Non-pigmented ciliary epithelial cell (primary cell): Measurements from ENCODE around the gene PDE4D.

ENCODE experiments used
- DNase-seq: peaks from one replicate; pipeline ENCODE4 v3.0.0-alpha.2; 2010; ENCODE audit warnings: low read depth

Gene PDE4D

DNA sequence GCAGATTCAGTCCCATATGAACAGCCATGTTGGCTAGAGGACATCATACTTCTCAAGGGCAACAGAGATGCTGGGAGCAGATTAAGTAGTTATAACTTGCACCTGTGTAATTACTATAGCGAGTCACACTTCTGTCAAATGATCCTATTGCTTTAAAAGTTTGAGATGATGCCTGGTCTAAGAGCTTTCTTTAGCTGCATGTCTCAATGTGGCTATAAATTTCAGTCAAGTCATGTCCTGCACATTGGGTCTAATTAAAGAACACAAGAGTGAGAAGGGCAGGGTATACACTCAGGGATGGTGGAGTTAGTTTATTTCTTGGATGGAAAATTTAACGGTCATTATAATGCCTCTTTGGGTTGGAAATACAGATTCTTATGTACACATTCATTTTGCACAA is 753.4 kb downstream of the PDE4D start:
- DNase-seq, result no peak

DNA sequence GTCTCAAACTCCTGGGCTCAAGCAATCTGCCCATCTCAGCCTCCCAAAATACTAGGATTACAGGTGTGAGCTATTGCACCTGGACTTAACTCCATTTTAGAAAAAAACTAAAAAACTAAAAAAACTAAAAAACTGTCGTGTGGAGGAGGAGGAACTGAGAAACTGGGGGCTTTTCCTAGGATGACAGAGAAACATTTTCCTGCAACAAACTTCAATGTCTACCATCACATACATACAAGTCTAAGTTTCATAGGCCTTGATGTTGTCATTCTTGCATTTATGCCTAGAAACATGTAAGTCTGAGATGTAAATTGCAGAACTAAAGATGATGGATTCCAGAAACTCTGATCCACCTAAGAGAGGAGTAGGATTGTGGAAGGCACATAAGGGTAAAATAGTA is 753.8 kb downstream of the PDE4D start:
- DNase-seq, result no peak

DNA sequence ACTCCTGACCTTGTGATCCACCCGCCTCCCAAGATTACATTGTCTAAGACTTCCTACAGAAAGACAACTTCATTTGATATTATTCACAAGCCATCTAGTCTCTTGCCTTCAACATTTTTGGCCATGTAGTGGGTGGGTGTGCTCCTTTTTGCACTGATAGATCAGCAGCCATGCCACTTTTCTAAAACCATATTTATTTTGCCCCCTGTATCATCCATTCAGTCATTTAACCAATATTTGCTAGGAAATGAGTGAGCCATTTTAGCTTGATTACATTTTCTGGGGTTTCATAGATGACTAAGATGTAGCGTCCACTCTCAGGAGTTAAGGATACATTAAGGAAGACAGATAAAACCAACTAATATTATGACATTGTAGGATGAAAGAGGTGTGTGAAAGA is 755.0 kb downstream of the PDE4D start:
- DNase-seq, result no peak

DNA sequence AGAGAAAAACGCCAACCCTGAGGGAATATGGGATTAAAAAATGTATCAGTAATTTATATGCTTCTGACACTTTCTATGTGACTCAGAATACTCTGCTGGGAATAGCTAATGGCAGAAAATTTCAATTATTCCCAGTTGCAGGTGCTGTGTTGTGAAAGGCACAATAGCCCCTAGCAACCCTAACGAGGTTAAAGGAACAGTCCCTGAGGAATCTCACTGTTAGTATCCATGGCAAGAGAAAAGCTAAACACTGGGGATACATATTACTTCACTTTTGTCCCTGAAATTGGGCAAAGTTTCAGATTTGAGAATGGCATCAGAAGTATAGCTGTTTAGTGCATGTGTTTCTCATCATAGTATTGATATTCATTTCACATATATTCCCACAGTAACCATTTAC is 755.7 kb downstream of the PDE4D start:
- DNase-seq, result no peak

DNA sequence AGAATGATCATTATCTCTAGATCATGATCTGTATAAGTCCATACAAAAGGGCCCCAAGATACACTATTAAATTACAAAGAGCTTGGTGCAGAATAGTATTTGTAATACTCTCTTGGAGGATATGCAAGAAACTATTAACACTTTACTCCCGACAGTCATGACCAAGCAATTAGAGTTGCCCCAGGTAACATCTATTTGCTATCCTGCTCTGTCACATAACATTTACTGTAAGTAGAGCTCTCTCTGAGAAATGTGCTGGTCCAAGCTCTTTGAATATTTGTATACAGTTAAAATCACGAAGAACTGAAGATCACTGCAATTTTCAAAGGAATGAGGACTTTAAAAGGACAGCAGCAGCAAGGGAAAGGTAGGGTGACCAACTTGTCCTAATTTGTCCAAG is 757.0 kb downstream of the PDE4D start:
- DNase-seq, result no peak

DNA sequence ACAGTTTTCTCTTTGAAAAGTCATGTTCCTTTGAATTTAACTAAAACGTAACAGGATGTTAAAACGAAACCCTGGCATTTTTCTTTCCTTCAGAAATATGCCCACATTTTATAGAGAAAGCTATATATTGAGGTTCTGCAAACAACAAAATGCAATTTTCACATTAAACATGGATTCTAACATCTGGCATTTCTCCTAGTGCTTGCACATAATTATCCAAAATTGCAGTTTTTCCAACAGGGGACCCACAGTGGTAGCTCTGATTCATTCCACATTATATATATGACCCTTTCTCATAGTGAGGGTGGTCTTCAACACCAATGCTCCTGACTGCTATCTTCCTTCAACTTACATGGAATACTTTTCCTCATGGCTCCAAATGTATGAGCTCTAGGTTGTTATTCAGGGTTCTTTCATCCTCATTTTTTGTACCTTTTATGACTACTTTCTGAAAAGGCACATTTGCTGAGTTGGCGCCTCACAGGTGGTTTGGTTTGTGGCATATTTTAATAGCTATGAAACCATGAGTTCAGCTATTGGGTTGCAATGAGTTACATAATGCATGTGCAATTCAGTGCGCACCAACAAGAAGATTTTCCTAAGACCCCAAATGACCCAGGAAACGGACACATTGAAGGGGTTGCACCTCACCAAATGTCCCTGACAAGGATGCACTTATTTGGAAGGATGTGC is 758.9 kb downstream of the PDE4D start:
- no peak for DNase-seq

DNA sequence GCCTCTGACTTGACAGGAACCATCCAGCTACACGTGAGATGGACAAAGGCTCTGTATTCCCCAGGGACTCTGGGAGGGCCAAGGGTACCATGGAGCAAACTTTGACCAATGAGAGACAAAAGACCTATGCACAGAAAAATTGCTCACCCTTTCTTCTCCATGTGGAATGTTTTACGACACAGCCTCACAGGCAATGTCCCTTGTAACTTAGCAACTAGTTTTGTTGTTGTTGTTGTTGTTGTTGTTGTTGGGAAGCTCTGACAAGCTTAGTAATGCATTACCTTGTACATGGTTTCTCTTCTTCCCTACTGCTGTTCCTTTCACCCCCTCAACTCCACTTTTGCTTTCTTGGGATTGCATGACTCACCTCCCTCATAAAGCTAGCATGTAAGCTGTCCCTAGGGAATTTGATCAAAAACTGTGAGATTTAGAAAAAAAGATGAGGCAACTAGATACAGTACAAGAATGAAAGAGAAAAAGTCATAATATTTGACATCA is 759.7 kb downstream of the PDE4D start:
- DNase-seq, result no peak

DNA sequence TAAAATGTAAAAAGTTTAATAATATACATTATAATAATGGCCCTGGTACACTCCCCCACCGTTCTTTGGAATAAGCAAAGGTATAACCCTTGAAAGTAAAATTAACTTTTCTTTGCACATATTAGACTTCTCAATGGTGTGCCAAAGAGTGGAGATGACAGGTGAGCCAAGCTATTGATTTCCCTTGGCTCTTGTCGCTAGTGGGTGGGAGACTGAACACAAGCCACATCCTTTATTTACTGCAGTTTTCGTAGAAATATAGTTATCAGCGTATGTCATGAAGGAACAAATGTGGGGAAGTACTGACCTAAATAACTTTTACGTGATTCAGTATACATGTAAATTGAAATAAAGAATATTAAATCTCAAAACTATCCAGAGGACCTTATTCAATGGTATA is 761.4 kb downstream of the PDE4D start:
- DNase-seq, result no peak

DNA sequence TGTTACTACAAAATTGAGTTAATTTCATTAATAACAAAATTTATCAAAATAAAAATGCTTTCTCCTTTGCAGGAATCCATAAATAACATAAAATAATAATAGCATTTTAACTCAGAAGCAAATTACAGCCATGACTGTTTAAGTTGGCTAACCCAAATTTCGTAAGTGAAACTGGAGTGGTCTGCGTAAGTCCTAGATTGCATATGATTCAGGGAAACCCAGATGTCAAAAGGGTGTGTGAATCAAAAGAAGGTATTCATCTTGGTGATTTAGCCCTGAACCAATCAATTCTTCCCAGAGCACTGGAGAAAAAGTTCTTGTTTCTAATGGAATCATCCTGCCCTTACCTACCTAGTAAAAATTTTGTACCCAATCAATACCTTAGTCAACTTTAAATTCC is 763.1 kb downstream of the PDE4D start:
- no peak for DNase-seq

DNA sequence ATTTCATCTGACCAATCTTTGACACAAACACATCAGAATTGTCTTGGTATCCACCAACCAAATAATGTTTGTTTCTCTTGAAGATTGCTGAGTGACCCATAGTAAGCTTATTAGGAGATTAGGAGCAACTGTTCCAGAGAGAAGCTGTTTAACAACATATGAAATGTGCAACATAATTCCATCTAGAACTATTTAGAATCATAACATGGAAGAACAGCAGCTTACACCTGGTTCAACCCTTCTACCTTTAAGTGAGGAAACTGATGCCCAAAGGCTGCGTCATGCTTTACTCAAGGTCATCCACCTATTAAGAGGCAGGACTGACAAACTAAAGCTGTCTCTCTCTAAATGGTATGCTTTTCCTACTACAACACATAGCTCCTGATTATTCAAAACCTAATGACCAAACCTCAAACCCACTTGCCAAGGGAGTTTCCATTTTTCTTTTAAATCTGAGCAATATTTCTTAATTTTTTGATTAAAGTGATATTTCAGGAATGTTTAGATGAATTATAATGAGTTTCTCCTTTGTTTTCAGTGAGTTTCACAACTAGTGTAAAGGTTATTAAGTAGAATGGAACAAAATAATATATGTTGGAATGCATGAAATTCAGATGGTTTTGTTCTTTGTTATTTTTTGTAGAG is 764.8 kb downstream of the PDE4D start:
- no peak for DNase-seq

DNA sequence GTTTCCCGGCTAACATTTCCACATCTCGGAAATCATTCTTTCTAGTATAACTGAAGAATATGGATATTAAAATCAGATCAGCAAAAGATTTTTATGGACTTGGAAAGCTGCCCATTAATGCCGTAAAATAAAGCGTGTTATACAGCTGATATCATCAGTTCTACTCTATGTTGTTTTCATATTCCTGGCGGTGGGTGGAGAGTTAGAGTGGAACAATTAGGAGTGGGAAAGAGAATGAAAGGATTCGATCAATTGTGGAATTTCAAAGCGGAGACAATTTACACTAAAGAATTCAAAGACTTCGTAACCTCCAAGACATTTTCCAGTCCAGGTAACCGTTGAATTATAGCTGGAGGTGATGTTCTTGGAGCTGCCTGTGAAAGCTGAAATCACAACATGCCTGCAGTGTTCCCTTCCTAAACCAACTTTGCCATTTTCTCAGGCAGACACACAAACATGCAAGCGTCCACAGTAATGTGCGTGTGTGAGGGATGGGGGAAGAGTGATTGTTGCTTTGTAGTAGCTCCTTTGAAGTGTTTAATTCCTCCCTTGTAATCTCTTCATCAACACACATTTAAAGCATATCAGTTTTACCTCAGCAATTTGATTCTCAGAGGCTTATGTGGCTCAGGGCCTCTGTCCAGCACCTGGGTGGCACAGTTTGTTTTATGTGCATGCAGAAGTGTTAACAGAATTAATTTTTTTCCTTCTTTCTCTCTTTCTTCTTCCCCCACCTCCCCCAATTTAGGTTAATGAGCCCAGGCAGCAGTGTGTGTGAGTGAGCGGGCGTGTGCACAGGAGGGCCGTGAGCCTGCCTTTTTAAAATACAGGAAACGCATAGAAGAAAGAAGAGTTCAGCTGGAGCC is 766.6 kb downstream of the PDE4D start:
- DNase-seq, result no peak

DNA sequence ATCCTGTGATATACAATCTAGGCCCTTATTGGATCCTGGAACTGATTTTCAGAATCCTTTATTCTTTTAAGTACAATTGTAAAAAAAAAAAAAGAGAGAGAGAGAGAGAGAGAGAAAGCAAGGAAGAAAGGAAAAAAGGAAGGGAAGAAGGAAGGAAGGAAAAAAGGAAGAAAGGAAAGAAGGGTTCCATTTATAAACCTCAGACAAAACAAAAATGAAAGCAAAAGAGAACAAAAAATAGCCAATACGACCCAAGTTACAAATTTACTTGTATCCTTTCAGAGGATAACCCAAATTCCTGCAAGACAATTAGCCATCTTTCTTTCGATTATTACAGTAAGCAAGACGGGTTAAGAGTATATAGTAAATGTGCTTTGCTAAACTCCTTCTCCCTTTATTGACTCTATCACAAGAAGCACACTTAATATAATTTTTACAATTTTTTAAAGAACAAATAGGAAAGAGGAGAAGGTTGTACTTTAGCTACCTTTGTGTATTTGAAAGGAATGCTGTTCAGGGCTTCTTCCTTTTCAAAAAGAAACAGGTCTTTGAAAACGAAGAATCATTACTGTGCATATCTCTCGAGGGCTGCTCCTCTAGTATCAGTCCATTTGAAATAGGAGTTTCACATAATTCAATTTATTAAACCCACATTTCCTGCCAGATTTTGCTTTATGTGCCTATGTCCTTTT is 767.4 kb downstream of the PDE4D start:
- DNase-seq, result no peak

DNA sequence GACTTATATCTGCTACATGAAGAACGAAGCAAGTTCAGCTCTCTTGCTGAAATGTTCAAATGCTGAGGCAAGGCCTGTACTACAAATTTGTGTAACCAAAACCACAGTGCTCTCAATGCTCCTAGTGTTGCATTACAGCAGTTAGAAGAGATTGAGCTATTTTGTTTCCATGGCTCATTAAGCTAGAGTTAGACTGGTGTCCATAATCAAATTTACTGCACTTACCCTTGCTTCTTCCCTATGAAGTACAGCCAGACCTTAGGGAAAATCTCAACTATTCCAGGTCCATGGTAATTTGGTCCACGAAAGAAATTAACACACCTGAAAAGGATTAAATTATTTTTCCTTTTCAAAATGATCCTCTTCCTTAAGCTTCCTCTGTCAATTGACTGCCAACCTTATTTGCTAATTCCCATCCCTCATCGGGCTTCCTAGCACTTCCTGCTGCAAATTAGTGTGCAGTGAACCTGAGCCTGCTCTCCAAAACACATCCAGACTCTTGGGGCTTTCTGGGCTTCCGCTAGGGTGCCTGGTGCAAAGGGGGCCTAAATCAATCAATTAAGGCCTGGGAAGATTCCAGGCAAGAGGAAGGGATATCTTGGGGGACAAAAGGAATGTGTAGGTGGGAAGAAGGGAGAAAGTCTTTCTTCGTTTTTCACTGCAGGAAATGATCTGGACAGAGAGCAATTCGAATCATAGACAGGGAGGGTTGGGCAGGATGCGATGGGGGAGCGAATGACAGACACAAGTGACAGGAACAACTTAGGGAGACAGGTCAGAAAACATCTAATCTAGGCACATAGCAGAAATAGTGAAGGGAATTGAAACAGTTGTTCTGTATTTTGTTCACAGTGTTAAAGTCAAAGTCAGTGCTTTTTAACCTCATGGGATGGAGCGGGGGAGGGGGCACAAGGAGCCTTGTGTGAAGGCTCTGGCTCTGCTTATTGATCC is 768.2 kb downstream of the PDE4D start:
- DNase-seq, result no peak

DNA sequence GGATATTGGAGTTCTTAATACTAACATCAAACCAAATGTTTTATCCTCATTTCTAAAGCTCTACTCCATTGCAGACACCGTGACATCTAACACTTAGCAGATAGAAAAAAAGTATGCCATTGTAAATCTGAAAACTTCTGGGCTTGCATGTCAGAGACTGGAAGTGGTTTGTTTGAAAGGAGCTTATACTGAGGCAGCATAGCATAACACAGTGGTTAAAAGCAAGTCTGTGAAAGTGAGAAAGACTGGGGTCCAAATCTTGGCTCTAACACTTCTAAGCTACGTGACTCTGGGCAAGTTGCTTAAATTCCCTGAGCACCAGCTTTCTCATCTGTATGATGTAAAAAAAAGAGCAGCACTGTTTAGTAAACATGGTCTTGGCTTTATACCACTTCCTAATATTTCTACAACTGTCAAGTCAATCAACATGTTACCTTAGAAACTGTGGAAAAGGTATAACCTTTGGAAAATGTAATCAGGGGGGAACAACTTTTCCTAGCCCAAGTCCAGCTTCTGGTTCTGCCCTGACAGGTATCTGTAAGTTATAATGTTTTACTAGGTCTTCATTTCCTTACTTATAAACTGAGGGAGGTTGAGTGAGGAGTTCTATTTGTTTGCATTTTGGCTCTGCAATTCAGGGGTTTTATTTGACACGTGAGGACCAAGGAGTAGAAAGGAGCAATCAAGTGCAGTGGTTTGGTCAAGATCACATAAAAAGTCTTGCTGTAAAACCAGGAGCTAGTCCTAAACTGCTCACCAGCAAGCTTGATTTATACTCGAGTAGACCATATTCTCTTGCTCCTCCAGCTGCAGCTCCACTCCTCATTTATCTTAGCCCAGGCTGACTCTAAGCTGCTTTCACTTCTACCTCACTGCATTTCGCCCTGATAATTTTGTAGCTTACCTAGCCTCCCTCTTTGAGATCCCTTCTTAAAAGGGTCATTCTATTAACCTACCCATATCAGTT is 769.6 kb downstream of the PDE4D start:
- no peak for DNase-seq

DNA sequence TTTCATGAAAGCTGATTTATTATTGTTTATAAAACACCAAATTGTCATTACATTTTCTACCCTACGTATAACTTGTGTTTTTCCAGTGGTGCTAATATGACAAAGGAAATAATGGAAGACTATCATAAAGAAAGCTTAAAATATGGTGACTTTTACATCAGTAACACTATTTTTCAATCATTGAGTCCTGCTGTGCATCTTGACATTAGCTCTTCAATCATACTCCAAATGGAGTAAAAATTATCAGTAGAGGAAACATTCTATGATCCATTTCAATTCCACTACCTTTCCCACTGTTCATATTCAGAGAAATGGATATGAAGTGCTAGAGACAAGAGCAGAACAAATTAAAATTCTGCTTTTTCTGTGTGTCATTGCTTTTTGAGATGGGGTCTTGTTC is 774.0 kb downstream of the PDE4D start:
- DNase-seq, result no peak

DNA sequence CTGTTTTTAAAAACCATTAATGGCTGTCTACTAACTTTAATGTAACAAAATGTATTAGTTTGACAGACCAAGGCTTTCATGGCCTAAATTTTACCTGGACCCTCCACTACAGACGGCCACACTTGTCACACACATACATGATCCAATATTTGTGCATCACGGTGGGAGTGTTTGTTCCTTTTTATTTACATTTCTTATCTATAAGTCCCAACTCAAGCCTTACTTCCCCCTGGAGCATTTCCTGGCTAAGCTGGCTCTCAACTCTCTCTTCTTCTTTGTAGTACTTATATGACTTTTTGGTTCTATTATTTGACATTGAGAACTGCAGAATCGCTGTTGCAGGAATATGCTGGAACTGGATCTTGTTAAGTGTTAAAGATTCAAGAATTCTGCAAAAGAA is 776.2 kb downstream of the PDE4D start:
- no peak for DNase-seq

DNA sequence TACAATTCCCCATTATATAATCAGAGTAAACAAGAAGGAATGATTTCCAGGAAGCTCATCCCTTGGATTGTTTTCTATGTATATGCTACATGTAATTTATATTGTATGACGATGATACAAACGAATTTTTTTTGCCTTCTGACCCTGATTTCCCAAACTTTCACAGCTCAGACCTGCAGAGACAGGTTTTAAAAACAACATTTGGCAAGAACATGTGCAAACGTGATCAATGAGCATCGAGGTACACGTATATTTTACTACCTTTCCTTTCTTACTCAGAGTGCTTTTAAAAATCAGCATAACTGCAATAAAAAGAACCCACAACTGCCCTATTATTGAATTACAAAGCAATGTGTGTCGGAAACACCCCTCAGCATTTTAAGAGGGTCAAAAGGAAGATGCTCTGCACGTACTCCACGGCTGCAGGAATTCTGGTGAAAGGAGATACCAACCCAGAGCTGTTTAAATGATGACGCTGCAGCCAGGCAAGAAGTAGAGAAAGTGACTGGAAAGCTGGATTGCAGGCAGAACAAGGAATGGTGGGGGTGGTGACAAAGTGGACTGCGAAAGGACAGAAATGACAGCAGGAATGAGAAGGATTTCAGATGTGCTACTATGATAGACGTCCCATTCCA is 777.2 kb downstream of the PDE4D start:
- DNase-seq, result no peak

DNA sequence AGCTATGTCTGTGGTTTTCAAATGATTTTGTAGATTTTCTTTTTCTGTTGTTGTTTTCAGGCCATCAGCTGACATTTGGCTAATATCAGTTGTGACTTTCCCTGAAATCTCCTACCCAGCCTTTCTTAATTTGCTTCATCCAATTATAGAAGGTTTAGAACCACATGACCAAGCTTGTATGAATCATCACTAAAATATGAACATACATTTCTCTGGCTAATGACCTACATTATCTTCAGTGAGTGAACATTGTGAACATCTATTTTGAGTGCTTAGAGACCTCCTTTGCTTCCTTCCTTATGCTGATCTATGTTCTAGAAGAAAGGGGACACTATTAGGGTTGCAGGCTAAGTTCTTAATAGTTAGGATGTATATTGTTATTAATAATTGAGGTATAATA is 778.2 kb downstream of the PDE4D start:
- no peak for DNase-seq

DNA sequence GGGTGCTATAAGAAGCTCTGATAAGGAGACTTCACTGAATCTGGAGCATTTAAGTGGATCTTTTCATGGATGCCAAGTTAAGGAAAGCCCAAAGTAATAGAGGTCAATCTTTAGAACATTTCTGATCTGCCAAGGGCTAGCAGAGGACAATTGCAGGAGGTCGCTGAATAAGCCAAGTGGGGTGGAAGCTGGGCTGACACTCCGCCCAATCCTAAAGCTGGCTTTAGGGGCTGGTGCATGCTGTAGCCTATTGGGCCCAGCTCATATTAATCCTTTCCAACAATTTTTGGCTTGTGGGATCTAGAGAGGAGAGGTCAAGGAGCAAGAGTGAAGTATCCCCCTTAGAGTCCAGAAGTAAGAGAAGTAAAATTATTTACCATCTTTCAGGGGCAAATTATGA is 784.1 kb downstream of the PDE4D start:
- no peak for DNase-seq

DNA sequence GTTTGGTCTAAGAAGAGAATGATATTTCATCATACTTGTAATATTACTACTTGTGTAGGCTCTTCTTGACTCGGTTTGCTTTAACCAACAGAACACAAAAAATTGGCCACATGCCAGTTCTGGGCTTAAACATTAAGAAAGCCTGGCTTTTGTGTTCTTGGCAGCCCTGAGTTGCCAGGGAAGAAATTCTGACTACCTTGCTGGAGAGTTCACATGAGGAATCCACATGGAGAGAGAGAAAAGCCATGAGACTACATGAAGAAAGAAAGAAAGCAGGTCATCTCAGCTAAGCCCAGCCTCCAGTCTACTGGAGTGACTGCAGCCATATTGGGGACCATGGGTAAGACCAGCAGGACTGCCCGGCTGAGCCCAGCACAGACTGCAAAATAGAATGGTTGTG is 785.8 kb downstream of the PDE4D start:
- DNase-seq, result no peak
